Forelimb muscle (tissue), 1 donor: ENCODE results near the gene SYNRG. TPM values are rescaled to one million over a fixed set of nuclear protein-coding genes. Genes with fewer than 3 reads are reported as not detected.
"Not testable (repeated sequence)": the region's sequence is repeated elsewhere in the genome, so short reads cannot be mapped to it uniquely, and the experiment has no call there.

ENCODE experiments used
- DNase-seq: peaks from one replicate; pipeline ENCODE4 v3.0.0-alpha.2; 2013; ENCODE audit warnings: low read depth
- polyA plus RNA-seq: library from polyadenylated mRNA; unstranded; fragments of 120-200 nt; gene quantifications from one replicate; pipeline ENCODE4 v1.2.1, GENCODE V29; 2013; ENCODE audit not compliant: insufficient read length

The SYNRG gene
- 27.8 TPM for polyA plus RNA-seq

- DNase-seq = peak; percentile 75
Observed at GRCh38 chr17:37609170-37610040, at the start of gene SYNRG. Gene SYNRG, minus strand, starts transcription at chr17:37609418. Its CDS starts 63 bp downstream, at chr17:37609355.

- DNase-seq = no peak
Observed at GRCh38 chr17:37657202-37657601, 48.0 kb upstream of the SYNRG start.

GRCh38 chr17:37651849-37652248 is 42.6 kb upstream of the SYNRG start:
- DNase-seq = no peak

- no peak for DNase-seq
Observed at GRCh38 chr17:37650419-37651003, 41.3 kb upstream of the SYNRG start.

GRCh38 chr17:37648555-37648954 is 39.3 kb upstream of the SYNRG start:
- no peak for DNase-seq

GRCh38 chr17:37647856-37648255 is 38.6 kb upstream of the SYNRG start:
- no peak for DNase-seq

- no peak for DNase-seq
Observed at GRCh38 chr17:37643869-37644268, 34.7 kb upstream of the SYNRG start.

GRCh38 chr17:37643118-37643766 is 34.0 kb upstream of the SYNRG start, which contains the start of gene DDX52:
Gene DDX52, minus strand, starts transcription at chr17:37643446. Its CDS starts 26 bp downstream, at chr17:37643420.
- peak; percentile 80 for DNase-seq

- DNase-seq = no peak
Observed at GRCh38 chr17:37642681-37643080, 33.5 kb upstream of the SYNRG start.

GRCh38 chr17:37640015-37640414 is 30.8 kb upstream of the SYNRG start:
- DNase-seq = no peak

- no peak for DNase-seq
Observed at GRCh38 chr17:37637956-37638355, 28.7 kb upstream of the SYNRG start.

- DNase-seq = not testable (repeated sequence)
Observed at GRCh38 chr17:37616430-37616829, 7.2 kb upstream of the SYNRG start.

- no peak for DNase-seq
Observed at GRCh38 chr17:37614823-37615222, 5.6 kb upstream of the SYNRG start.

GRCh38 chr17:37614391-37614790 is 5.2 kb upstream of the SYNRG start:
- no peak for DNase-seq

GRCh38 chr17:37610971-37611370 is 1.8 kb upstream of the SYNRG start:
- no peak for DNase-seq

- DNase-seq = not testable (repeated sequence)
Observed at GRCh38 chr17:37610041-37610420, 813 bp upstream of the SYNRG start.

GRCh38 chr17:37608351-37609169 is 658 bp downstream of the SYNRG start:
- peak; percentile 54 for DNase-seq

- no peak for DNase-seq
Observed at GRCh38 chr17:37607637-37608331, 1.4 kb downstream of the SYNRG start.

- no peak for DNase-seq
Observed at GRCh38 chr17:37605813-37606505, 3.3 kb downstream of the SYNRG start.

- DNase-seq = no peak
Observed at GRCh38 chr17:37605081-37605480, 4.1 kb downstream of the SYNRG start.
